ENCODE data around the gene IQSEC3.
"Not testable (repeated sequence)": the region's sequence is repeated elsewhere in the genome, so short reads cannot be mapped to it uniquely, and the experiment has no call there.

The IQSEC3 gene

DNA sequence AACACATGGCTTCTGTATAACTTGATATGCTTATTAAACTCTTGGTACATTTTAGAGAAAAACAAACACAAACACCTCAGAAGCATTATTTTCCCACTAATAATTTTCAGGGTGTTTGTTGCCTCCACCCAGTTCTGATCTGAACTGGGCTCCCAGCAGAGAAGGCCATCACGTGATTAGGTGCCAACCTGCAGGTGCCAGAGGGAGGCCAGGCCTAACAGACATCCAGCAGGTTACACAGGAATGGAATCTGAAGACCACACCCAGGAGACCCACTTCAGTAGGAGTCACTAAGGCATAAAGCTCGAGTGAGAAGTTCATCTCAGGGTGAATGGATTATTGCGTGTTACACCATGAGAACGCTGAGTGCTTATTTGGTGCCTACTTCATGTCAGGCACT is 138.5 kb downstream of the IQSEC3 start:
- DNase-seq: no peak

DNA sequence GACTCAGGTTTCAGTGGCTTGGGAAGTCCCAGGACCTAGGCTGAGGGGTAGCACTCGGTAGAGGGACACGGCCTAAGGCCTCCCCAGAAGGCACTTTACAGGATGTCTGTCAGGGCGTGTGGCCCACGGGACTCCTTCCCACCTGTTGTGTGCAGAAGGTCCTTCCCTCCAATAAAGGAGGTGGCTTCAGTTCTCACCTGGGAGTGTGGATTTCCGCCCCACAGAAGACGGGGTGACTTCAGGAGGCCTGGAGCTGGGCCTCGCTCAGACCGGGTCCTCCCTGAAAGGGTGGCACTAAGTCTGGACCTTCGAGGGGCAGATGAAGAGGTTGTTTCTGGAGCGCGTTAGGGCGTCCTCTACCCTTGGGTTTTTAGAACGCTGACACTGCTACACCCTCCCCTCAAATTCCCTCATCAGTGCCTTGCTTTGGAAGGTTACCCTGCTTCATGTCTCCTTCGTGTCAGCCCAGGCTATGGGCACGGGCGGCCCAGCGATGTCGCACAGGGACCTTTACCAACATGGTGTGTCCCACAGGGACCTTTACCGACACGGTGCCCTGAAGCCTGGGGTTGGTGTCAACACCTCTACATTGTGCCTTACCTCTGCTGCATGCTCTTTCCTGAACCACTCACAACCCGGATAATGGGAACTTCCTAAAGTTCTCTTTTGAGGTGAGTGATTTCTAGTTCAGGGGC is 140.3 kb downstream of the IQSEC3 start:
- no peak for DNase-seq

DNA sequence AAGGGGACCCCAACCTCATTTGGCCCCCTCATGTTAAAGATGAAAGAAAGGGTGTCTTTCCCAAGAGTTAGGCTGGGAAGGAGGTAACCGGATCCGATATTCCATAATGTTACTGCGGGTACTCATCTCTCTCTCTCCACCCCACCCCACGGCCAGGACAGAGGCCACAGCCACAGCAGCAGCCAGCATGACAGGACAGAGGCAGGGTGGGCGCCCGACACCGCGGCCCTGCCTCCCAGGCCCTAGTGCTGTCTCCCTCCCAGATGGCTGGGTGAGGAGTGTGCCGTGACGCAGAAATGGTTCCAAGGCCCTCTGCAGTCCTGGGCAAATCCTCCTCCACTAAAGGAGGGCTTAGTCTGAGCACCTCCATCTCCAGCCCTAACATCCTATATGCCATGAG is 141.2 kb downstream of the IQSEC3 start:
- DNase-seq: no peak

DNA sequence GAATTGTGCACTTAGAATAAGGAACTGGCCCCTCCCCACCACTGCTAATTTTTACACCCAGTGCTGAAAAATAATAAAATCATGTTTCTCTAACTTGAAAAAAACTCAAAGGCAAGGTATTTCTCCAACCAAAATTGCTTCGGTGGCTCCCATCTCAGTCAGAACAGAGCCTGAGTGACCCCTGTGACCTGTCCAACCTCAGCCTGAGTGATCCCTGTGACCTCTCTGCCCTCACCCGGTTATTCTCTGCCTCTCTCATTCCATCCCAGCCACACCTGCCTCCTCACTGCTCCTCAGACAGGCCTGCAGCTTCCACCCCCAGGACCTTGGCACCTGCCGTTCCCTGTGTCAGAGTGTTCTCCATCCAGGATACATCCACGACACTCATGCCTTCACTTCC is 142.2 kb downstream of the IQSEC3 start:
- no peak for DNase-seq

DNA sequence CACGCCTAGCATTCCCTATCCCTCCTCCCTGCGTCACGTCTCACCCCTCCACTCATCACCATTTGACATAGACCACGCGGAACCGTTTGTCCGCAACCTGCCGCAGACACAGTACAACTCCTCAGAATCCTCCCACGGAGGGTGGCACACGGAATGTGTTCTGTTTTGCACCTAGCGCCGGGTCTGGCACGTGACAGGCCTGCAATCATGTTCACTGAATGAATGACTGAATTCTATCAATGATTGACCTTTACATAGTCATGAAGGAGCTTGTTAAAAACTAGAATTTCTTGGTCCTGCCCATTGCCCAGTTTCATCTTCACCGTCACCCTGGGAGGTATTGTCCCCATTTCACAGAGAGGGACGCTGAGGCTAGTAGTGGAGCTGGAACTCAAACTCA is 142.7 kb downstream of the IQSEC3 start:
- DNase-seq: no peak

DNA sequence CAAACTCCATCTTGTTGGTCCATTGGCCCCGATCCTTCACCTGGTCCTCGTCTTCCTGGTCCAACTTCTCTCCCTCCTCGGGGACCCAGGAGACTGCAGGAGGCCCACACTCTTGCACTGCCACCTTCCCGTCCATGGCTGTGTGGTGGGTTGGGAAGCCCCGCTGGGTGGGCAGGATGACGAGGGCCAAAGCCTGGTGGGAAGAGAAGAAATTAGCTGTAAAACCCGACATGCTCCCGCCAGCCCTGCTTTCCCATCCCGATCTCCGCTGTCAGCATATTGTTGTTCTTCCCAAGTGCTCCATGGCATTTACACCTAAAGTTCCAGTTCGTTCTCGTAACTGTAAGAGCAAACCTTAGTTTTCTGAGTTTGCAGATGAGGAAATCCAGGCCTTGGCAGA is 143.3 kb downstream of the IQSEC3 start:
- no peak for DNase-seq

DNA sequence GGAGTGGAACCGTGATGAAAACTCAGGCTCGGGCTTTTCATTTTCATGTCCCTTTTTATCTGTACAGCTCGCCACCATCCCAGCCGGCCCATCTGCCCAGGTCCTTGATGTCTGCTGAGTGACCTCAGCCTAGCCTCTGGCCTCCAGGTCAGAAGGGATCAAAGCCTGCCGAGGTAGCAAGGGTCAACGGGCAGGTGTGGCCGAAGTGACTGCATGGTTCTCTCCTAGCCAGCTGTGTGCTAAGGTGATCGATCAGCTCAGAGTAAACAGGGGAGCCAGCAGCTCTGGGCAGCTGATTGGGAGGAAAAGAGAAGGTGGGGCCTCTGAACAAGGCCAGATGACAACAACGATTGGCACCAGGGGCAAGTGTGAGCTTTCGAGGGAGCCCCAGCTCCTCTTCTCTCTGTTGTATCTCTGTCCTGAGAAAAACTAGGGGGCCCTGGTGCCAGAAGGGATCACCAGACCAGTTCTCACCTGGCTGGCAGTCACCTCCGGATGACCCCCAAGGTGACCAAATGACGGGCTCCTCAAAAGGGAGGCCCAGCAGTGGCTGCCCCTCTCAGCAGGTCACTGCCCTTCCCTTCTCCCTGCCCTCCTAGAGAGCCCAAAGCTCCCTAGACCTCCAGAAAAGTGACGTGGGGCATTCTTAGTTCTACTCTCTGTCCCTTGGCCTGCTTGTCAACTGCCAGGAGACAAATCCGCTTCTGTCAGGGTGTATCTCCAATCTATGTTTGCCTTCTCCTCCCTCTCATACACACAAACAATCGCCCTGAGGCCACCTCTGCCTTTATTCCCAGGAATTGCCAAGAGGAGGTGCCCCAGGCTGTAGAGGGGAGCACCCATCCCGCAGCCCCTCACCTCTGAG is 143.9 kb downstream of the IQSEC3 start:
- DNase-seq: no peak

DNA sequence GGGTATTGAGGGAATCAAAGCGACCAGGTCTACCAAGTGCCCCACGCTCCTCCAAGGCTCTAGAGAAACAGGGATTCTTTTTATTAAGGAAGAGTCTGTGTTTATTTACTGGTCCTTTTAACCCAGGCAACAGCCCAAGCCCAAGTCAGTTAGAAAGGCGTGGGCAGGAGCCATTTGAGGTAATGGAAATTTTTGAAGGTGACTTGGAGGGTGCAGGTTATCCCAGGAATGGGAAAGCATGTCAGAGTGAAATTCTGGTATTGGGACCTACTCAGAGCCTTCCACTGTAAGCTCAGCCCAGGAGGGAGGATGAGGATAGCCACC is 144.5 kb downstream of the IQSEC3 start:
- no peak for DNase-seq

DNA sequence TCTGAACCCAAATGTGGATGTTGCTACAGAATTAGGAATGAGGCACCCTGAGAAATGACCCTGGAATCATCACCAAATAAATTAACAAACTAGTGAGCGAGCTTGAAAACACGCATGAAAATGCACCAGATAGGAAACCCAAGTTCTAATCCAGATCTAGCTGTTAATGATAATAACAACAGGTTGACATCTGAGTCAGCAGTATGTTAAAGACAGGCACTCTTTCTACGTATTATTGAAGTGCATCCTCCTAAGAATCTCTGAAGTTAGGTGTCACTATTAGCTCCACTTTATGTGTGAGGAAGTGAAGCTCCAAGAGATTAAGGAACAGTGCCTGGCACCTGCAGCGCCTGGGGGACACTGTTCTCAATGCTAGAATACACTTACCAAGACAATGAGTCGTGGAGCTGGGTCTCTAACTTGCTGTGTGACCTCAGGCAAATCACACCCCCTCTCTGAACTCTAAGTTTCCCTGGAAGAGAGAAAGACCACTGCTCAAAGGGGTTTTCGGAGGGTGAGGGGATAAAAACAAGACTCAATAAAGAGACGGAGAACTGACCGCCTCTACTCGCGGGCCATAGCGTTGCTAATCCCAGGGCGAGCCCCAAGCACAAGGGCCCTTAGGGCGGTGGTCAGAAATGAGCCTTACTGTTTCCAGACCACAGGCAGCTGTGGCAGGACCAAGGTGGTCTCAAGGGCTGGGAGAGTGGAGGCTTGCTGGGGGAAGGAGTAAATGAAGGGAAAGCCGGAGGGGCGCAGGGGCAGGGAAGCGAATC is 145.3 kb downstream of the IQSEC3 start:
- DNase-seq: no peak

DNA sequence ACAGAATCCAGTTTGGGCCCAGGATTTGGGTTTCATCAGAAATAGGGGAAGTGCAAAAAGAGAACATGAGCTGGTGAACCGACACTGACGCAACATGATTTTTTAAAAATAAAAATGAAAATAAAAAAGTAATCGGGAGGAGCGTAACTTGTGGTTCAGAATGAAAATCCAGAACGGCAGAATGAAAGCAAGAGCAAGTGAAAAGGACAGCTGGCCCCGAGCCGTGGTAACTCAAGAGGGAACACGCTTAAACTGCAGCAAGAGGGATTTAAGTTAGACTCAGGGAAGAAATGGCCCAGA is 145.8 kb downstream of the IQSEC3 start:
- DNase-seq: no peak

DNA sequence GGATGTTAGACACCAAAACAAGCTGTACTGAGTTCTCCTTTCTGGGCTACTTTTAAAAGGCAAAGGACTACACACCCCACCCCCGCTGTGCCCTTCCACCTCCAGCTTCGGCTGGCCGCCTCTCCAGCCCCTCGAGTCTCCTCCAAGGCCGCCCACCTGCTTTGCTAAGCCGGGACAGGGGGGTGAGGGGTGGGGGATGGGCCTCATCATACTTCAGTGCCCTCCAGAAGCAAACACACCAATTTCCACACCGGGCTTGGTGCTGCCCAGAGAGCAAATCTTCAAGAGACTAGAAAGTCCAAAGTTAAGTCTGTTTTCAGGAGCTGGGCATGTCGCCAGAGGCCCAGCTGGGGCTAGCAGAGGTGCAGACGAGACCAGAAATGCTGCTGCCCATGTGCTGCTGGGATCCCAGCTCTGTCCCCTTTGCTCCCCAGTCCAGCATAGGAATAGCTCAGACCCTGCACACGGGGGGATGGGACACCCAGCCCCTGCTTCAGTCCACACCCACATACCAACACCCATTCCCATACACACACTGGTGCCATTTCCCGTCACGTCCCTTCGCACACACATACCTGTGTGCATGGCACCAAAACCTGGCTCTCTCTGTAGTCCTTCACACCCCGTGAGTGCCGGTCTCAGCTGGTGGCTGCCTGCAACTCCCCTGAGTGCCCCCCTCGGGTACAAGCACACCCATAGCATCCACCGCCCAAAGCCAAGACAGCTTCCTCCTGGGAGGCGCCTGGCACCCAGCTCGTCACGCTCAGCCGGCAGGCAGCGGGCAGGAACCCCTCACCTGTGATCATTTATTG is 146.4 kb downstream of the IQSEC3 start:
- DNase-seq: no peak

DNA sequence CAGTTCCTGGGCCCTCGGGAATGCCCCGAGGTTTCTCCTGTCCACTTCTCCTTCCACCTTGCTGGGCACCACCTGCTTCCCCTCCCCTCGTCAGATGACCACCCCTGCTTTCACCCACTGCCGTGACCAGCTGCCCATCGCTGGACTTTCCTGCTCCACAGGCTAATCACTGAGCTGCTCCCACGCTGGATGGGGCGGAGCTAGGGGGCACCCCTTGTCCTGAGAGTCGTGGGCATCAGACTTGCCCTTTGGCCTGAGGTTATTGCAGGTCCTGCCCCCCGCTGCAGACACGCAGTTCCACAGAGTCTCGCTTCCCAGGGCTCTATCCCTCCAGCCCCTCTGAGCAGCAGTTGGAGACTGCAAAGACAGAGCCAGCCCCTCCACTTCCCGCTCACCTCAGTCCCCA is 147.0 kb downstream of the IQSEC3 start:
- no peak for DNase-seq

DNA sequence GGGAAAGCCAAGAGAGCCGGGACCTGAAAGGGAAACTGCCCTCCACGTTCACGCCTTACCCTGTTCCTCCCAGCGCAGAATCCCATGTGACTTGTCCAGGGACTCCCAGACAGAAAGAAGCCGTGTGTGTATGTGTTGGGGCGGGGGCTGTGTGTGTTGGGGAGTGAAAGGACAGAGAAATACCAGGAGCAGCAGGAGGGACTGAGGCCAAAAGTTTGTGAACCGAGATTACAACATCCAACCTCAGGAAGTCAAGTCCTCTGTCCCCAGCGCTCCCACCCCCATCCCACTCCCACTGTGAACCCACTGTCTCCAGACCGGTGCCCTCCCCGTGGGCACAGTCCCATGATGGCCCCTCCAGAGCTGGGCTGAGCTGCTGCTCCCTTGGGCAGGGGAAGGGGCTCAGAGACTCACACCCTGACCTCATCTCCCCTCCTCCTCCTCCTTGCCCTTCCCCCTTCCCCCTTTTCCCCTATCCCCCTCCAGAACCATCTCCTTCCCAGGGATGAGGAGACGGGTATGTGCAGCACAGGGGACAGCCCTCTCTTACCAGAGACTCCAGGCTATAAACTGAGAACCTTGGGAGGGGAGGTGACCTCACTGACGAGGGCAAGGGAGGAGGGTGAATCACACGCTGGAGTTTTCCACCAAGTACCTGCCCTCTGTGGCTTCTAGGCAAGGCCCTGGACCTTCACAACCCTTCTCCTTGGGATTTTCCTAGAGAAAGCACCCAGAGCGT is 147.6 kb downstream of the IQSEC3 start, which contains the start of gene SLC6A12:
SLC6A12 (minus strand) TSS at position 155 of the 739 bp plus-strand sequence. CDS start 4,171 bp downstream, outside the sequence.
- DNase-seq: no peak

DNA sequence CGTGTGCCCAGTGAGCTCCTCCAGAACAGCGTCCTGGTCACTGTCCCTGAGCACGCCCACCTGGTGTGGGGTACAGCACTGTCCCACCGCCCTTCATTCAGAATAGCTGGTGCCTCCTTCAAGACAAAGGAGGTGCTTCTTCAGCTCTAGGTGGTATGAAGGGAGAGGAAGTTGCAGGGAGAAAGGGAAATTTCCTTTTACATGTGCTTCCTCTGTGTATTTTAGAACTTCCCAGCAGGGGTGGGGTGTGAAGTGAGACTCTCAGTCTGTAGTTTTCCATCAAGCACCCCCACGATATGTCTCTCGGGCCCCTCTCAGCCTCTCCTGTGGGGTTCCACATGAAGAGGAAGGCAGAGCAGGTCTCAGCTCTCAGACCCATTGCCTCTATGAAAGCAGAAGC is 148.5 kb downstream of the IQSEC3 start:
- DNase-seq: no peak

DNA sequence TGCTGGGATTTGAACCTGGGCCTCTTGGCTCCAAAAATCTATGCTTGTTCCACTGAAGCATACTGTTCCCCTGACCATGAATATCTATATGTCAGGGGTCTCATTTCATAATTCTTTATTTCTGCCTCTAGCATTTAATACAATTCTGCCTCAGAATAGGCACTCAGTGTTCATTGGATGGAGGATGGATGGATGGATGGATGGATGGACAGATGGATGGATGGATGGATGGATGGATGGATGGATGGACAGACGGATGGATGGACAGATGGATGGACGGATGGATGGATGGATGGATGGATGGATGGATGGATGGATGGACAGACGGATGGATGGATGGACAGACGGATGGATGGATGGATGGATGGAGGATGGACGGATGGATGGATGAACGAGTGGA is 150.5 kb downstream of the IQSEC3 start:
- DNase-seq: not testable (repeated sequence)

DNA sequence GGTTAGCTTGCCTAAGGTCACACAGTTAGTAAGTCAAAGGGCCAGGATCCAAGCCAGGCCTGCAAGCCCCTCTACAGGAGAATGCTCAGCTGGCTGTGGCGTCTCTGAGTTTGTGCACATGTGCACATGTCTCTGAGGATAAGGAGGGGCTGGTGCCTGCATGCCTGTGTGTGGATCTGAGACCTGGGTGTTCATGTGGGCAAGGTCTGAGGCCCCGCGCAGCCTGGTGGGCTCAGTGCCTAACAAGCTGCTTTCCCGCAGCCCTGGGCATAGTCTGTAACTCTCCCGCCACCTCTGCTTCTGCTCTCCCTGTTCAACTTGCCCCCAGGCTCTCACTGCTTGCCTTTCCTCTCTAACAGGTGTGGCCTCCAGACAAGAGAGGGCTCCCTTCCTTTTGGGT is 151.7 kb downstream of the IQSEC3 start:
- no peak for DNase-seq

DNA sequence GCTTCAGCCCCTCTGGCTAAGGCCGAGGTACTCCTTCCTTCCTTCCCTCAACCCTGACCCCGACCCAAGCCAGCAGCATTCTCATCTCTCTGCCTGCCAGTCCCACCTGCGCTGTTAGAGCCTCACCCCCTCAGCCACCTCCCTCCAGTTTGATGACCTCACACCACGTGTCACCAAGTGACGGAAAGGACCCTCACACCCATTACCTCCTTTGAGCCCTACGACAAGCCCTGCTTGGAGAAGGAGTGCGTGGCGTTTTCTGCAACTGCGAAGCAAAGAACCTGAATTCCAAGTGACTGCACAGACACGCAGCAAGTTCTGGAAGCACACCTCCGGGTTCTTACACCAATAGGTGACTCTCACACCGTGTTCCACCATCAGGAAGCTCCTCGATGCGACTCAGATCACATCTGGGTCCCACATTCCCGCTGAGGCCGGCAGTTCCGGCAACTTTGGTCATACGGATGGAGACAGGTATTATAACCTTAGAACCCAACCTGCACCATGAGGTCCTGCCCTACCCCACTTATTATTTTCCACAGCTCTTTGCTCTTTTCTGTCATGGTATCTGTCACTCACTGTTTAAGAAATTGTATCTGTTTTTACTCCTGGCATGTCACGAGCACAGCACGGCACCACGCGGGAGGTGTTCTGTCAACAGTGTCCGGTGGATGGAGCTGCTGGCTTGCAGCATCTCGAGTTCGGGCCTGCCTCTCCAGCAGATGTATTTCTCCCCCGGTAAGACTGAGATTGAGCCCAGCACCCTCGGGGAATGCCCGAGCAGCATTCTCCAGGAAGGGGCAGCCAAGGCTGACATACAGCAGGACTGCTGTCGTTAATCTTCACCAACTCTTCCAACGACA is 152.4 kb downstream of the IQSEC3 start:
- DNase-seq: no peak

DNA sequence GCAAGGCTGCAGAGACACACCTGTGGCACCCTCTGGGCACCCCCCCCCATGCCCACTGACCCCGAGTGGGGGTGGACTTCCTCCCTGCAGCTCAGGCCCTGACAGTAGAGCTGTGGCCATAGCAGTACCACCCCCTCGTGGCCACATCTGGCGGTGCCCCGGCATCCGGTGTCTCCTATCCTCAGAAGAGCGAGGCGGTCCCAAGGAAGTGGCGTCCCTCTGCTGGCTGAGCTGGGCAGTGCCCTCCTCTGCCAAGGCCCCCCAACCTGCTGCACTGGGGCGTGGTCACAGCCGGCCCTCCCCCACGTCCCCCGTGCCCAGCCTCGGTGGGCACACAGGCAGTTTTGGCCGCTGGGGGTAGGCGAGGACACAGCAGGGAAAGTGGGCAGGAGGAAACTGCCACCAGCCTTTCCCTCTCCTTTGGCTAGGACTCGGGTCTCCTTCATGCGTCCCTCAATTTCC is 153.4 kb downstream of the IQSEC3 start:
- DNase-seq: peak; percentile 13

DNA sequence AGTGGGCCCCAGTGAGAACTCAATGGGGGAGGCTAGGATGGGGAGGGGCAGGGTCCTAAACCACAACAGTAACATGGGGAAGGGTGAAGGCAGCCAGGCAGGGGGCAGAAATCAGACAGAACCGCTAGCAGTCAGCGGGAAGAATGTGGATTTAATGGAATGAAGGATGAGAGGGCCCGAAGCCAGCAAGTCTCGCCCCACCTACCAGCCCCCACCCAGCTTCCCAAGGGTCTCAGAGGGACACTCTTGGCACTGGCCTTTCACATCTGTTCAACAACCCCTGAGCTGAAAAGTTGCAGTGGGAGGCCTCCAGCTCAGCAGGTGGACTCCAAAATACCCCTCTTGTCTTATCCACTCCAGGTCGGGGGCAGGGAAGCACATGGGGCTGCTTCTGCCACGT is 153.9 kb downstream of the IQSEC3 start:
- DNase-seq: no peak

DNA sequence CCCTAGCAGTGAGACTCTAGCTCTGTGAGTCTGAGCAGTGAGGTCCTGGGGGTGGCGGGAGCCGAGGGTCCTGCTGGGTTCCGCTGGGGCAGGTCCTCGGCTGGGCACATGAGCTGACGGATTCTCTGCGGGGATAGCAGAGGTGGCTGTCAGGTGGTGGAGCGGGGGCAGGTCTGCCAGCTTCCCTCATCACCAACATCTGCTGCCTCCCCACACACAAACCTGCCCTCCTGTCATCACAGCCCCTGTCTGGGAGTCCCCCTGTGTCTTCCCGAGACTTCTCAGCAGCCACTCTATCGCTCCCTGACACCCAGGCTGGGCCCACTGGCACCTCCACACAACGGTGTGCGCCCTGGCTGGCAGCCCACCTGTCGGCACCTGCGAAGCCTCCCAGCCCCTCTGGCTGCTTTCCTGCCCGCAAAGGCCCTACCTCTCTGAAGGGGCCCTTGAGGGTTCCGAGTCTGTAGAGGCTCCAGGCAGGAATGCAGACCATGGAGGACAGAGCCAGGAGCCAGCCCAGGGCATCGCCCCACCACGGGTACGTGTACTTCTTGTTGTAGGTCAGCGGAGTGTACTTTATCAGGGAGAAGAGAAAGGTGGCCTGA is 154.5 kb downstream of the IQSEC3 start:
- no peak for DNase-seq

DNA sequence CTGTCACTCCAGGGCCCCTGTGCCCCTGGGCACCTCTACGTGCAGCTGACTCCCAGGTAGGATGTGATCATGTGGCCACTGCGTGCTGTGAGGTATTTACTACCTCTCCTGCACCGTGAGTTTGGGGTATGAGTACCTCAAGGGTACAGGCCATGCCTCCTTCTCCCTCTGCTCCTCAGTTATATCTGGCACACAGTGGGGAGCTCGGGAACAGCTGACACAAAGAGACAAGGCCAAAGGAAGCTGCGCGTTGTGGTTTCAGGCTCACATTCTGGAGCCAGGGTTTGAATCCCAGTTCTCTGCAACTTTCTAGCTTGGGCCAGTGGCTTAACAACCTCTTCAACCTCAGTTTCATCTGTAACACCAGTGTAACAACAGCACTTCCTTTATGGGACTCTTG is 155.2 kb downstream of the IQSEC3 start:
- DNase-seq: no peak
